D721Med (cell line): Measurements from ENCODE around the gene VPS13D.

Experiments used
- DNase-seq: peaks from one replicate; pipeline ENCODE4 v3.0.0; 2011; ENCODE audit warnings: low spot score; ENCODE audit not compliant: insufficient read length
- FAIRE-seq: peaks from 2 replicates; lab custom pipeline; 2011; peaks lifted over from hg19 to GRCh38; lab: Jason Lieb, UNC
- CTCF ChIP-seq: IDR thresholded peaks from 2 replicates; pipeline ENCODE4 v1.5.1; 2012; ENCODE audit warnings: mild to moderate bottlenecking, control low read depth; ENCODE audit not compliant: insufficient read depth; ENCODE audit errors: missing control alignments

VPS13D gene

GRCh38 chr1:12272770-12273169, 42.9 kb downstream of the VPS13D start:
- FAIRE-seq = no peak
- no peak for TF ChIP-seq CTCF
- no peak for DNase-seq

GRCh38 chr1:12275370-12275769, 45.5 kb downstream of the VPS13D start:
- FAIRE-seq (no peak), DNase-seq (no peak)
- peak; percentile 45 for TF ChIP-seq CTCF

GRCh38 chr1:12276225-12276624, 46.4 kb downstream of the VPS13D start:
- DNase-seq (no peak), FAIRE-seq (no peak)
- no peak for TF ChIP-seq CTCF

GRCh38 chr1:12279003-12279402, 49.2 kb downstream of the VPS13D start:
- no peak for TF ChIP-seq CTCF
- FAIRE-seq = no peak
- DNase-seq = no peak

- no peak for TF ChIP-seq CTCF
- DNase-seq (no peak), FAIRE-seq (no peak)
Measured at GRCh38 chr1:12279728-12280464, 50.1 kb downstream of the VPS13D start.

- TF ChIP-seq CTCF = no peak
- FAIRE-seq (no peak), DNase-seq (no peak)
Measured at GRCh38 chr1:12282142-12282541, 52.3 kb downstream of the VPS13D start.

GRCh38 chr1:12284486-12284885, 54.7 kb downstream of the VPS13D start:
- no peak for TF ChIP-seq CTCF
- DNase-seq (no peak), FAIRE-seq (no peak)
